GM21515 (cell line): ENCODE results near the gene TMEM225.
A peak's percentile ranks its signal among the peaks of the same experiment; 100 is the strongest.
"Not testable (repeated sequence)": the region's sequence is repeated elsewhere in the genome, so short reads cannot be mapped to it uniquely, and the experiment has no call there.

Source experiments
- ATAC-seq: cut with Tn5 transposase; IDR thresholded peaks from one replicate; pipeline ENCODE4 v1.9.1; 2021; ENCODE audit not compliant: unreplicated experiment

The TMEM225 gene, protein sequence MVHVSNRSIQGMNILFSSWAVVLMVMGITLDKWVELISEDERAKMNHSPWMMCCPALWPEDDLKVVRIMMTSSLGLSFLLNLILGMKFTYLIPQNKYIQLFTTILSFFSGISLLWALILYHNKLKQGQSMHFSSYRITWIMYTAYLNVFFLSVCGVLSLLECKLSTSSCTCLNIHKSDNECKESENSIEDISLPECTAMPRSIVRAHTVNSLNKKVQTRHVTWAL

DNA sequence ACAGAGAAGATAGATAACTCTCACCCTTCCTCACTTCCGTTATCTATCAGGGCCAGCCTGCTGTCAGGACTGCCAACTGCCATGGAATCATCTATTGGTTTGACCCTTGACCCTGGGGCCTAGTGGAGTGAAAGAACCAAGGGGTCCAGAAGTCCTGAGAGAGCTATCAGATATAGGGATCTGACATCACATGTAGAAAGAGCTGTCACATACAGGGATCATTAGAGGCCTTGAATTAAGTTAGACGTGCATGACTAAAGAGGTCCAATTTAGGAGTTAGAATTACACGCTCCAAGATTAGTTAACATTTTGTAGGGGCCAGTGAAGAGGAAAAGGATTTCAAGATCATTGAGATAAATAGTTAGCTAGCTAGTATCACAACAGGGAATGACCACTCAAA lies at the start of gene TMEM225:
TMEM225 (minus strand) TSS at position 101 of the 400 bp plus-strand sequence. CDS start 245 bp downstream, outside the sequence.
- ATAC-seq = no peak

GRCh38 chr11:123924027-123924426 lies 38.6 kb upstream of the TMEM225 start:
- no peak for ATAC-seq

DNA sequence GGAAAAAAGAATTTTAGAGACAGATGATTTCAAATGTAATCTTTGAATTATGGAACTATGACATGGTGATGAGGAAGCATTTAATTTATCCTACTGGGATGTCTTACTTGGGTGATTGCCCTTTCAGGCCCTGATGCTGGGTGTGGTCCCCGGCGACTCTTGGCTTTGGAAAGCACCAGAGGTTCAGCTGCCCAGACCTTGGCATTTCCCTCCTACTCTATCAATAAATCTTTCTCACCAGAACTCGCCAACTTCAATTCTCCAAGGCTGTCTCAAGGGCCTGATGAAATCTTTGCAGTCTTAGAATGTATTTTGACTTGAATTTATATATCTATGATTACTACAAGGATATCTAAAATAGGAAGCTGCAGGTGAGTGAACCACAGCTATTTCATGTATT lies 35.5 kb upstream of the TMEM225 start:
- no peak for ATAC-seq

DNA sequence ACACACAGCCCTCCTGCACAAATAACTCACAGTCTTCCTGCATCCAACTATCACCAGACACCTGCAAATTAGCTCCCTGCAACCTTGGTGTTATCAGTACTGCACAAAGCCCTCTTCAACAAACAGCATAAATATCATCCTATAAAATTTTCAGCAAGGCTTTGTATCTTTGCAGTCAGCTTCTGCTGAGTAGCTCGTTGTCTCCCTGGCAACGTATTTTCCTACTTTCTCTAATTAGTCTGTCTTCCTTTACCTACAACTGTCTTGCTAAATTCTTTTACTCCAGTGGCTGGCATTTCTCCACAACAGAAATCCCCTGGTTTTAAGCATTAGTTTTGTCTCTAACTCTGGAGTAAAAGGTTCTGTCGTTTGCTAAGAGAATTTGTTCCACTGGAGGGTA lies 20.4 kb upstream of the TMEM225 start:
- ATAC-seq = no peak

DNA sequence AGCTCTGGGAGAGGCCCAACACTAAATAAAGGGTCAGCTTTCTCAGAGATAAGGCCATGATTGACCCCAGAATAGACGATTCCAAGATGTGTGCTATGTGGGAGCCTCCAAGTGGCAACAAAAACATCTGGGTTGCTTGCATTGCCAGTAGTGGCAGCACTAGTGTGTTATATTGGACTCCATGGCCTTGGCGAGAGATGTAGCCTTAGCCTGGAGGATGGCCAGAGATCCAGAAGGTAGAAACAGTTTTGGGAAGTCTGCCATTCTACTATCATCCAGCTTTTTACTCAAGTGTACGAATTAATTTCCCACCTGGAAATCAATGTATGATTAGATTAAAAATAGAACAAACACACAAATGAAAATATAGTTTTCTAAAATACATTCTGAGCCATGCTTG lies 19.5 kb upstream of the TMEM225 start:
- ATAC-seq = no peak

DNA sequence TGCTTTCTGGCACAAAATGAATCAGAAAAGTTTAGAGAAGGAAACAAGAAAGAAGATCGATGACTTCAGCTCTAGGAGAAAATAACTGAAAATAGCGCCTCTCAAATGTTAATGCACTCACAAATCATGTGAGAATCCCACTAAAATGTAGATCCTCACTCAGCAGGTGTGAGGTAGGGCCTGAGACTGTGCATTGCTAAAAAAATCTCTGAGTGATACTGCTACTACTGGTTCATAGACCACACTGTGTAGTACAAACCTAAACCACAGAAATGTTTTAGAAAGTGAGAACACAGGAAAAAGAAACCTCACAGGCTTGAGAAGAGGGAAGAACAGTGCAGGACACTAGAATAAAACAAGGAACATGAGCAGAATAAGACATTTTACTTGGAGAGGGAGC lies 18.5 kb upstream of the TMEM225 start:
- ATAC-seq = peak; percentile 95

GRCh38 chr11:123901867-123902266 lies 16.4 kb upstream of the TMEM225 start, which contains the start of gene OR8D4:
TSS of gene OR8D4 (plus strand) at chr11:123902167. CDS start at chr11:123906432, 4,265 bp downstream.
- no peak for ATAC-seq

GRCh38 chr11:123899792-123900191 lies 14.3 kb upstream of the TMEM225 start:
- ATAC-seq = no peak

DNA sequence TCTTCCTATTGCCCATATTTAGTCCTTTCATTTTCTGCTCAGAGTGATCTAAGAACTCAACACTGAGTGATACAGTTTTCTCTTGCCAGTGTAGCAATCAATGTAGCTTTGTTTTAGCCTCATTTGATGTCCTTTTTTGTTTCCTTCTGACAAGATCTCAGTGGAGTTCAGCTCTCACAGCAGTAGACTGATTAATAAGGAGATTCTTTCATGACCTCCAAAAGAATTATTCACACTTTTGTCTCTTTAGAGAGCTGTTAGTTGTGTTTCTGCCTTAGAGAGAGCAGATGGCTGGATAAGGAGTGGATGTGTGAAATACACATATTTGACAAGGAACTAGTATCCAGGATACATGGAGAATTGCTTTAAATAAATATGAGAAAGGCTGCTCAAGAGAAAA lies 6.6 kb upstream of the TMEM225 start:
- ATAC-seq = no peak

GRCh38 chr11:123880912-123881311 lies 4.6 kb downstream of the TMEM225 start:
- no peak for ATAC-seq

- not testable (repeated sequence) for ATAC-seq
Measured at GRCh38 chr11:123867795-123868194, 17.7 kb downstream of the TMEM225 start.

DNA sequence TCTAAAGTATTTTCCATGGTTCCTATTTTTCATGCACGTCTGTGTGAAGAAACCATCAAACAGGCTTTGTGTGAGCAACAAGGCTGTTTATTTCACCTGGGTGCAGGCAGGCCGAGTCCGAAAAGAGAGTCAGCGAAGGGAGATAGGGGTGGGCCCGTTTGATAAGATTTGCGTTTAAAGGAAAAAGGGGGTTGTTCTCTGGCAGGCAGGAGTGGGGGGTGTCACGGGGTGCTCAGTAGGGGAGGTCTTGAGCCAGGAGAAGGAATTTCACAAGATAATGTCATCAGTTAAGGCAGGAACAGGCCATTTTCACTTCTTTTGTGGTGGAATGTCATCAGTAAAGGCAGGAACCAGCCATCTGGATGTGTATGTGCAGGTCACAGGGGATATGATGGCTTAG lies 20.2 kb downstream of the TMEM225 start:
- not testable (repeated sequence) for ATAC-seq

GRCh38 chr11:123859731-123860130 lies 25.7 kb downstream of the TMEM225 start:
- no peak for ATAC-seq

DNA sequence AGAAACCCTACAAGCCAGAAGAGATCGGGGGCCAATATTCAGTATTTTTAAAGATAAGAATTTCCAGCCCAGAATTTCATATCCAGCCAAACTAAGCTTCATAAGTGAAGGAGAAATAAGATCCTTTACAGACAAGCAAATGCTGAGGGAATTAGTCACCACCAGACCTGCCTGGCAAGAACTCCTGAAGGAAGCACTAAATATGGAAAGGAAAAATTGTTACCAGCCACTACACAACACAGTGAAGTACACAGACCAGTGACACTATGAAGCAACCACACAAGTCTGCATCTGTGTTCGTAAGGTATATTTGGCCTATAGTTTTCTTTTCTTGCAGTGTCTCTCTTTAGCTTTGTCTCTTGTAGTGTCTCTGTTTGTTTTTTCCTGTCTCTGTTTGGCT lies 29.0 kb downstream of the TMEM225 start:
- ATAC-seq = no peak

GRCh38 chr11:123853038-123853437 lies 32.4 kb downstream of the TMEM225 start:
- no peak for ATAC-seq

GRCh38 chr11:123852321-123852720 lies 33.1 kb downstream of the TMEM225 start:
- ATAC-seq = no peak

DNA sequence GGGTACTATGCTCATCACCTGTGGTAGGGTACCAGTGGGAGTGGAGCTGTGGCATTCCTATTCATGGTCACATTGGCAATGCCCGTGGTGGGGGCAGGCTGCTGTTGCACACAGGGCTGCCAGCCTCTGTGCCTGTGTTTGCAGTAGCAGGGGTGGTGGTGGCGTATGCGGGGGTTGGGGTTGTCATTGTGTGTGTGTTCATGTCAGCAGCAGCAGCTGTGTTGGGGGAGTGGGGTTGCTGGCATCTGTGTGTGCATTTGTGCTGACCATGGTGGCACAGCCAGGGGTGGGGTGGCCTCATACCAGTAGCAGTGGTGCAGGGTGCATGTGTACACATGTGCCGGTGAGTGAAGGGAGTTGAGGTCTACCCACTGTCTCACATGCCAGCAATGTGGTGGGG lies 34.4 kb downstream of the TMEM225 start:
- no peak for ATAC-seq

- ATAC-seq = no peak
Measured at GRCh38 chr11:123841174-123841573, 44.3 kb downstream of the TMEM225 start.

- no peak for ATAC-seq
Measured at GRCh38 chr11:123839131-123839530, 46.3 kb downstream of the TMEM225 start.

- no peak for ATAC-seq
Measured at GRCh38 chr11:123838659-123839058, 46.8 kb downstream of the TMEM225 start.

DNA sequence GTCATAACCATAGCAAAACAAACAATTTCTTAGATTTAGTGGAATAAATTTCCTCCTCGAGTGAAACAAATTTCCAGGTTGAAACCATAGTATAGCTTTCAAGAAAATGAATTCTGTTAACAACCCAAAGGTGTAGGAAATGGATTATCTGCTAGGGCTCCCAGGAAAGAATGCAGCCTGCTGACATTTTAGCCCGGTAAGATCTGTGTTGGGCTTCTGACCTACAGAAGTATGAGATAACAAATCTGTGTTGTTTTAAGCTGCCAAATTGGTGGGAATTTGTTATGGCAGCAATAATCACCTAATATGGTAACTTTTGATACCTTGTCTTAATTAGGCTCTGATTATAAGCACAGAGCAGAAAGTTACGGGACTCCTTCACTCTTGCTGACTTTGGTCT lies 47.3 kb downstream of the TMEM225 start:
- no peak for ATAC-seq

DNA sequence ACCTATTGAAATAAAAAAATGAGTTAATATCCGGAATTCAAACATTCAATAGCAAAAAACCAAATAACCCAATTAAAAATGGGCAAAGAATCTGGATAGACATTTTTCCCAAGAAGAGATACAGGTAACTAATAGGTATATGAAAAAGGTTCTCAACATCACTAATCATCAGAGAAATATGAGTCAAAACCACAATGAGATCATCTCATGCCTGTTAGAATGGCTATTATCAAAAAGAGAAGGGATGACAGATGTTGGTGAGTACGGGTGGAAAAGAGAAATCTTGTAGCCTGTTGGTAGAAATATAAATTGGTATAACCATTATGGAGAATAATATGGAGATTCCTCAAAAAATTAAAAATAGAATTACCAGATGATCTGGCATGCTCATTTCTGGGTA lies 52.4 kb downstream of the TMEM225 start:
- ATAC-seq = no peak
